Ishikawa (cell line): ENCODE measurements around the gene MAP7.

Experiments used
- CEBPB ChIP-seq: IDR thresholded peaks from 2 replicates; pipeline ENCODE4 v1.6.1; 2012
- CREB1 ChIP-seq: IDR thresholded peaks from 2 replicates; pipeline ENCODE4 v1.6.1; 2012; ENCODE audit warnings: low read depth
- EP300 ChIP-seq: IDR thresholded peaks from 2 replicates; pipeline ENCODE4 v1.6.1; 2012; ENCODE audit warnings: borderline replicate concordance
- FOXM1 ChIP-seq: IDR thresholded peaks from 2 replicates; pipeline ENCODE4 v1.6.1; 2012; ENCODE audit warnings: low read depth, borderline replicate concordance
- NFIC ChIP-seq: IDR thresholded peaks from 2 replicates; pipeline ENCODE4 v1.6.1; 2012
- RAD21 ChIP-seq: IDR thresholded peaks from 2 replicates; pipeline ENCODE4 v1.6.1; 2012; ENCODE audit warnings: low read depth
- TAF1 ChIP-seq: IDR thresholded peaks from 2 replicates; pipeline ENCODE4 v1.6.1; 2012; ENCODE audit warnings: low read depth, mild to moderate bottlenecking
- TCF12 ChIP-seq: IDR thresholded peaks from 2 replicates; pipeline ENCODE4 v1.6.1; 2012; ENCODE audit warnings: low read depth
- TEAD4 ChIP-seq: IDR thresholded peaks from 2 replicates; pipeline ENCODE4 v1.6.1; 2012
- YY1 ChIP-seq: IDR thresholded peaks from 2 replicates; pipeline ENCODE4 v1.6.1; 2012; ENCODE audit warnings: low read depth
- TF ChIP-seq, protein P1 (sequence below): IDR thresholded peaks from 2 replicates; pipeline ENCODE4 v1.6.1; 2012
- TF ChIP-seq, protein P2 (sequence below): IDR thresholded peaks from 2 replicates; pipeline ENCODE4 v1.6.1; 2012; ENCODE audit warnings: low read depth, mild to moderate bottlenecking
- TF ChIP-seq, protein P3 (sequence below): IDR thresholded peaks from 2 replicates; pipeline ENCODE4 v1.6.1; 2012

DNA sequence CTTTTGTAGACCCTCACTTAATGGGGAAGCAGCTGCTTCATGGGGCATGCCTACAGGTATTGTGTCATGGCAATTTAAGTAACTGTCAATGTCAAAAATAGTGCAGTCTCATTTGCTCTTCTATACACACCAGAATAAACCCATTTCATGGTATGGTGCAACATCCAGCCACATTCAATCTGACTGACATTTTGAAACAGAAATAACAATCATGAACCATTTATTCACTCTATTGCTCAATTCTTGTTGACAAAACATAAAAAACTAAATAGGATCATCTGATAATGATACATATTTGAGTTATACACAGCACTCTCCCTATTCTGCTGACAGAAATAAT lies 122.9 kb downstream of the MAP7 start:
- TF ChIP-seq CREB1 (no peak), EP300 (no peak), YY1 (no peak), NFIC (no peak), CEBPB (no peak), TAF1 (no peak), TEAD4 (no peak), FOXM1 (no peak), TCF12 (no peak), RAD21 (no peak)
- TF ChIP-seq, protein P1, sequence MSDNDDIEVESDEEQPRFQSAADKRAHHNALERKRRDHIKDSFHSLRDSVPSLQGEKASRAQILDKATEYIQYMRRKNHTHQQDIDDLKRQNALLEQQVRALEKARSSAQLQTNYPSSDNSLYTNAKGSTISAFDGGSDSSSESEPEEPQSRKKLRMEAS, result no peak
- TF ChIP-seq, protein P2, sequence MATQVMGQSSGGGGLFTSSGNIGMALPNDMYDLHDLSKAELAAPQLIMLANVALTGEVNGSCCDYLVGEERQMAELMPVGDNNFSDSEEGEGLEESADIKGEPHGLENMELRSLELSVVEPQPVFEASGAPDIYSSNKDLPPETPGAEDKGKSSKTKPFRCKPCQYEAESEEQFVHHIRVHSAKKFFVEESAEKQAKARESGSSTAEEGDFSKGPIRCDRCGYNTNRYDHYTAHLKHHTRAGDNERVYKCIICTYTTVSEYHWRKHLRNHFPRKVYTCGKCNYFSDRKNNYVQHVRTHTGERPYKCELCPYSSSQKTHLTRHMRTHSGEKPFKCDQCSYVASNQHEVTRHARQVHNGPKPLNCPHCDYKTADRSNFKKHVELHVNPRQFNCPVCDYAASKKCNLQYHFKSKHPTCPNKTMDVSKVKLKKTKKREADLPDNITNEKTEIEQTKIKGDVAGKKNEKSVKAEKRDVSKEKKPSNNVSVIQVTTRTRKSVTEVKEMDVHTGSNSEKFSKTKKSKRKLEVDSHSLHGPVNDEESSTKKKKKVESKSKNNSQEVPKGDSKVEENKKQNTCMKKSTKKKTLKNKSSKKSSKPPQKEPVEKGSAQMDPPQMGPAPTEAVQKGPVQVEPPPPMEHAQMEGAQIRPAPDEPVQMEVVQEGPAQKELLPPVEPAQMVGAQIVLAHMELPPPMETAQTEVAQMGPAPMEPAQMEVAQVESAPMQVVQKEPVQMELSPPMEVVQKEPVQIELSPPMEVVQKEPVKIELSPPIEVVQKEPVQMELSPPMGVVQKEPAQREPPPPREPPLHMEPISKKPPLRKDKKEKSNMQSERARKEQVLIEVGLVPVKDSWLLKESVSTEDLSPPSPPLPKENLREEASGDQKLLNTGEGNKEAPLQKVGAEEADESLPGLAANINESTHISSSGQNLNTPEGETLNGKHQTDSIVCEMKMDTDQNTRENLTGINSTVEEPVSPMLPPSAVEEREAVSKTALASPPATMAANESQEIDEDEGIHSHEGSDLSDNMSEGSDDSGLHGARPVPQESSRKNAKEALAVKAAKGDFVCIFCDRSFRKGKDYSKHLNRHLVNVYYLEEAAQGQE, result no peak
- TF ChIP-seq, protein P3, sequence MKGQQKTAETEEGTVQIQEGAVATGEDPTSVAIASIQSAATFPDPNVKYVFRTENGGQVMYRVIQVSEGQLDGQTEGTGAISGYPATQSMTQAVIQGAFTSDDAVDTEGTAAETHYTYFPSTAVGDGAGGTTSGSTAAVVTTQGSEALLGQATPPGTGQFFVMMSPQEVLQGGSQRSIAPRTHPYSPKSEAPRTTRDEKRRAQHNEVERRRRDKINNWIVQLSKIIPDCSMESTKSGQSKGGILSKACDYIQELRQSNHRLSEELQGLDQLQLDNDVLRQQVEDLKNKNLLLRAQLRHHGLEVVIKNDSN, result no peak
